H1 (cell line): ENCODE measurements around the gene MPPED2. TPM values are rescaled to one million over a fixed set of nuclear protein-coding genes. Genes with fewer than 3 reads are reported as not detected.
A peak's percentile ranks its signal among the peaks of the same experiment; 100 is the strongest.

Experiments
- CTCF ChIA-PET: fragments of 300-600 bp; sonication (Branson Sonifier 250); formaldehyde crosslinking; loops from one replicate; lab custom pipeline; 2021; ENCODE audit not compliant: partially characterized antibody; lab: Charles Lee
- POLR2A ChIA-PET: fragments of 300-600 bp; sonication (Branson Sonifier 250); formaldehyde crosslinking; loops from one replicate; lab custom pipeline; 2021; ENCODE audit warnings: inconsistent platforms; ENCODE audit not compliant: partially characterized antibody; lab: Charles Lee
- DNase-seq, 2 experiments: peaks; one replicate each; pipeline versions ENCODE4 v3.0.0 to v3.0.0-alpha.2; 2010 to 2022; ENCODE audit warnings: low spot score in 2 of 2, low read depth in 1 of 2, mixed read lengths in 1 of 2
- FAIRE-seq: peaks from 2 replicates; lab custom pipeline; 2011; peaks lifted over from hg19 to GRCh38; lab: Jason Lieb, UNC
- H2AFZ ChIP-seq: 2 replicates; pipeline ENCODE4 v1.8.1; 2012; ENCODE audit warnings: low read length, inconsistent platforms
- H2AK5ac ChIP-seq: 2 replicates; pipeline ENCODE4 v1.6.1; 2013; ENCODE audit warnings: low read depth, low read length
- H2BK120ac ChIP-seq: replicated peaks from 2 replicates; pipeline ENCODE3; 2013; ENCODE audit warnings: low read depth, low read length, inconsistent platforms
- H2BK12ac ChIP-seq: 2 replicates; pipeline ENCODE4 v1.6.1; 2013; ENCODE audit warnings: low read depth, low read length
- H2BK15ac ChIP-seq: 2 replicates; pipeline ENCODE4 v1.6.1; 2013; ENCODE audit warnings: low read length
- H2BK20ac ChIP-seq: 2 replicates; pipeline ENCODE4 v1.6.1; 2013; ENCODE audit warnings: low read length
- H2BK5ac ChIP-seq: 2 replicates; pipeline ENCODE4 v1.6.1; 2013; ENCODE audit warnings: low read depth, low read length
- H3K14ac ChIP-seq: 2 replicates; pipeline ENCODE4 v1.6.1; 2013; ENCODE audit warnings: inconsistent platforms; ENCODE audit not compliant: insufficient read length
- H3K18ac ChIP-seq: 2 replicates; pipeline ENCODE4 v1.6.1; 2013; ENCODE audit warnings: low read length; ENCODE audit errors: extremely low read depth
- H3K23ac ChIP-seq: 2 replicates; pipeline ENCODE4 v1.6.1; 2013; ENCODE audit warnings: inconsistent platforms; ENCODE audit not compliant: insufficient read length
- H3K23me2 ChIP-seq: 2 replicates; pipeline ENCODE4 v1.6.1; 2013; ENCODE audit warnings: low read depth, low read length
- H3K27ac ChIP-seq: 2 replicates; pipeline ENCODE4 v1.6.1; 2011; ENCODE audit warnings: low read depth, low read length, inconsistent platforms
- H3K27me3 ChIP-seq, 4 experiments: replicated peaks in 1 of 4; 1 replicate in 1 of 4; 2 replicates in 3 of 4; pipeline versions ENCODE4 v1.6.1 to v1.8.1; 2011 to 2013; ENCODE audit warnings: low read length in 3 of 4, mild to moderate bottlenecking in 3 of 4, inconsistent platforms in 2 of 4, mixed read lengths in 2 of 4, moderate library complexity in 1 of 4; ENCODE audit not compliant: control insufficient read depth in 3 of 4, insufficient read depth in 3 of 4; ENCODE audit errors: extremely low read depth in 1 of 4
- H3K36me3 ChIP-seq, 4 experiments: 2 replicates each; pipeline versions ENCODE4 v1.6.1 to v1.8.1; 2011 to 2013; ENCODE audit warnings: mild to moderate bottlenecking in 4 of 4, low read length in 3 of 4, moderate library complexity in 2 of 4, control low read depth in 1 of 4, inconsistent platforms in 1 of 4; ENCODE audit not compliant: insufficient read depth in 4 of 4, control insufficient read depth in 2 of 4
- H3K4ac ChIP-seq: replicated peaks from 2 replicates; pipeline ENCODE3; 2013; ENCODE audit warnings: low read length, low read depth, mixed read lengths, inconsistent platforms; ENCODE audit not compliant: insufficient read length
- H3K4me1 ChIP-seq, 4 experiments: replicated peaks in 1 of 4; 1 replicate in 1 of 4; 2 replicates in 3 of 4; pipeline versions ENCODE4 v1.6.1 to v1.8.1; 2011 to 2013; ENCODE audit warnings: low read length in 3 of 4, inconsistent platforms in 2 of 4, mixed read lengths in 1 of 4; ENCODE audit not compliant: insufficient read depth in 4 of 4, control insufficient read depth in 3 of 4
- H3K4me2 ChIP-seq, 2 experiments: 2 replicates each; pipeline versions ENCODE4 v1.6.1 to v1.8.1; 2011 to 2013; ENCODE audit warnings: low read depth in 2 of 2, low read length in 2 of 2, control low read depth in 1 of 2, inconsistent platforms in 1 of 2, mild to moderate bottlenecking in 1 of 2; ENCODE audit not compliant: insufficient read depth in 1 of 2
- H3K4me3 ChIP-seq, 4 experiments: fragments of 200-600, 300-600 bp in 1 of 4; sonication (generic), shearing (Covaris generic), sonication (Bioruptor Twin) in 1 of 4; 2 replicates each; pipeline versions ENCODE4 v1.5.1 to v1.8.1; 2011 to 2016; ENCODE audit warnings: low read length in 4 of 4, low read depth in 3 of 4, control low read depth in 2 of 4, inconsistent platforms in 2 of 4, mild to moderate bottlenecking in 2 of 4, mixed read lengths in 1 of 4, moderate library complexity in 1 of 4; ENCODE audit not compliant: insufficient read depth in 2 of 4; ENCODE audit errors: extremely low read depth in 1 of 4
- H3K56ac ChIP-seq: replicated peaks from 2 replicates; pipeline ENCODE3; 2013; ENCODE audit warnings: low read depth, mild to moderate bottlenecking, mixed read lengths, low read length, inconsistent platforms; ENCODE audit not compliant: insufficient read length
- H3K79me1 ChIP-seq: 2 replicates; pipeline ENCODE4 v1.6.1; 2013; ENCODE audit warnings: low read depth, low read length, control low read depth
- H3K79me2 ChIP-seq, 2 experiments: 2 replicates each; pipeline versions ENCODE4 v1.6.1 to v1.8.1; 2012 to 2013; ENCODE audit warnings: low read length in 2 of 2, mild to moderate bottlenecking in 2 of 2, inconsistent platforms in 1 of 2; ENCODE audit not compliant: insufficient read depth in 2 of 2, control insufficient read depth in 1 of 2
- H3K9ac ChIP-seq, 4 experiments: replicated peaks in 1 of 4; 1 replicate in 1 of 4; 2 replicates in 3 of 4; pipeline versions ENCODE4 v1.6.1 to v1.8.1; 2011 to 2013; ENCODE audit warnings: low read depth in 3 of 4, low read length in 3 of 4, control low read depth in 2 of 4, mild to moderate bottlenecking in 2 of 4, moderate library complexity in 2 of 4, inconsistent platforms in 1 of 4; ENCODE audit errors: extremely low read depth in 1 of 4
- H3K9me3 ChIP-seq, 2 experiments: 2 replicates each; pipeline versions ENCODE4 v1.6.1 to v1.8.1; 2012 to 2013; ENCODE audit warnings: mild to moderate bottlenecking in 2 of 2, moderate library complexity in 2 of 2, control low read depth in 1 of 2, inconsistent platforms in 1 of 2, low read depth in 1 of 2, low read length in 1 of 2, mixed read lengths in 1 of 2; ENCODE audit not compliant: insufficient read depth in 2 of 2
- H4K20me1 ChIP-seq, 2 experiments: replicated peaks in 1 of 2; 2 replicates each; pipeline versions ENCODE3 to v1.8.1; 2011 to 2013; ENCODE audit warnings: inconsistent platforms in 2 of 2, low read length in 2 of 2, mild to moderate bottlenecking in 1 of 2; ENCODE audit not compliant: insufficient read depth in 2 of 2, control insufficient read depth in 1 of 2
- H4K5ac ChIP-seq: 2 replicates; pipeline ENCODE4 v1.6.1; 2013; ENCODE audit warnings: low read length, low read depth, mixed read lengths, inconsistent platforms; ENCODE audit not compliant: insufficient read length
- H4K8ac ChIP-seq: 2 replicates; pipeline ENCODE4 v1.8.0; 2013; ENCODE audit warnings: mild to moderate bottlenecking, moderate library complexity, low read length, inconsistent platforms; ENCODE audit not compliant: insufficient read depth; ENCODE audit errors: extremely low read depth
- H4K91ac ChIP-seq: replicated peaks from 2 replicates; pipeline ENCODE3; 2013; ENCODE audit warnings: low read length, mixed read lengths, inconsistent platforms; ENCODE audit not compliant: insufficient read length
- WGBS, 2 experiments: shearing (Covaris generic) in 1 of 2; methylation state at CpG; one replicate each; pipeline versions ENCODE4 v1.1.6 to v1.1.7; 2013 to 2015; ENCODE audit warnings: low lambda C conversion rate in 2 of 2, mixed read lengths in 2 of 2, inconsistent platforms in 1 of 2, low coverage in 1 of 2, missing lambda C conversion rate in 1 of 2; ENCODE audit not compliant: insufficient replicate concordance in 2 of 2, insufficient coverage in 1 of 2, insufficient read length in 1 of 2; ENCODE audit errors: extremely low coverage in 1 of 2, missing lambda C conversion rate in 1 of 2; 5-methylcytosine and 5-hydroxymethylcytosine counted together
- polyA plus RNA-seq, 7 experiments: library from polyadenylated mRNA; depleted of rRNA in 3 of 7; stranded (reverse) in 5 of 7; unstranded in 2 of 7; fragments of >200 nt in 5 of 7; fragments of 200-250 nt in 2 of 7; gene quantifications; 1 replicate in 5 of 7; 2 replicates in 1 of 7; 4 replicates in 1 of 7; pipeline versions ENCODE4 v1.2.1 to v1.2.3, GENCODE V29; 2011 to 2013; ENCODE audit warnings: missing spikeins in 2 of 7, mixed read lengths in 2 of 7
- total RNA-seq: library from RNA; stranded (reverse); fragmentation: NEBNext Ultra II Directional; extraction: Animal tissue kit (Norgen Biotek cat#: 25700); gene quantifications from 2 replicates; pipeline ENCODE4 v1.2.1, GENCODE V29; 2021

The MPPED2 gene
- total and polyA plus RNA-seq, 2 of the 8 experiments (the other 6 are each of a cell fraction or from before 2014, with no cell fraction given), result 1.3 to 3.5 TPM

- Histone ChIP-seq H3K23ac (no peak overlapping the region), H2AFZ (no peak overlapping the region), H3K14ac (no peak overlapping the region), H3K36me3 (no peaks in the 10 kb centered on the region), H2BK5ac (0 out of 2 replicates have a peak overlapping the region, but pooled peaks have one; percentile 27), H3K4me1 (peaks cover 8 to 32% (median 30%) of the 10 kb centered on the region in 4 experiments), H3K4ac (no peak overlapping the region), H3K4me3 (no peak overlapping the region; a peak in 1 of 8 replicates), H3K56ac (no peak overlapping the region), H3K18ac (no peak overlapping the region), H4K91ac (no peak overlapping the region), H3K23me2 (no peaks in the 10 kb centered on the region), H4K20me1 (peaks cover 0 to 1% of the 10 kb centered on the region in 2 experiments), H2BK12ac (0 out of 2 replicates have a peak overlapping the region, but pooled peaks have one; percentile 45), H2BK20ac (no peak overlapping the region), H3K27ac (no peak overlapping the region), H3K79me1 (no peaks in the 10 kb centered on the region), H3K79me2 (no peaks in the 10 kb centered on the region), H4K5ac (no peak overlapping the region), H3K27me3 (peaks cover 0 to 9% (median 4%) of the 10 kb centered on the region in 4 experiments; a peak in 4 of 7 replicates), H2BK120ac (no peak overlapping the region), H4K8ac (no peak overlapping the region), H2AK5ac (no peak overlapping the region), H3K4me2 (peak overlapping the region in 1 of 2 experiments; percentile 36; a peak in 1 of 4 replicates), H3K9me3 (no peaks in the 10 kb centered on the region), H2BK15ac (no peak overlapping the region), H3K9ac (no peak overlapping the region)
- DNase-seq, result no peak
- ChIA-PET CTCF (interaction anchor here (0.6 to 1.7 kb wide), 2 partner anchors 38 to 314 kb away, joined by 3 to 4 read pairs; no protein-coding TSS in a partner anchor), POLR2A (interaction anchor here (1.3 kb wide), 1 partner anchor 9 kb away, joined by 3 read pairs; no protein-coding TSS in a partner anchor)
- 39% methylated on average over 5 of the region's 5 CpGs; no CpG with 5 or more reads in 1 of the 2 experiments for whole genome bisulfite sequencing, 2 experiments
- FAIRE-seq, result no peak
Measured at GRCh38 chr11:30451626-30452025, 134.5 kb downstream of the MPPED2 start.
